Pons (tissue), 1 donor: Measurements from ENCODE around the gene DGKK.
"Not testable (repeated sequence)": the region's sequence is repeated elsewhere in the genome, so short reads cannot be mapped to it uniquely, and the experiment has no call there.

Source experiments
- DNase-seq: peaks from one replicate; pipeline ENCODE4 v3.0.0-alpha.2; 2016; ENCODE audit warnings: low spot score

The DGKK gene

GRCh38 chrX:50428174-50428573 is 42.5 kb downstream of the DGKK start:
- DNase-seq, result no peak

GRCh38 chrX:50407976-50408375 is 62.6 kb downstream of the DGKK start:
- no peak for DNase-seq

GRCh38 chrX:50403903-50404302 is 66.7 kb downstream of the DGKK start:
- no peak for DNase-seq

- no peak for DNase-seq
These were observed 67.7 kb downstream of the DGKK start for GRCh38 chrX:50402886-50403285.

- DNase-seq, result no peak
These were observed 76.7 kb downstream of the DGKK start for GRCh38 chrX:50393902-50394301.

GRCh38 chrX:50386520-50386919 is 84.1 kb downstream of the DGKK start:
- DNase-seq, result no peak

GRCh38 chrX:50381729-50382415 is 88.8 kb downstream of the DGKK start:
- no peak for DNase-seq

GRCh38 chrX:50375481-50376267 is 95.0 kb downstream of the DGKK start:
- DNase-seq, result no peak

- DNase-seq, result no peak
These were observed 97.7 kb downstream of the DGKK start for GRCh38 chrX:50372966-50373365.

GRCh38 chrX:50343917-50344316 is 126.7 kb downstream of the DGKK start:
- DNase-seq, result no peak

GRCh38 chrX:50333308-50333707 is 137.3 kb downstream of the DGKK start:
- no peak for DNase-seq

- not testable (repeated sequence) for DNase-seq
These were observed 138.0 kb downstream of the DGKK start for GRCh38 chrX:50332668-50333067.

- no peak for DNase-seq
These were observed 143.4 kb downstream of the DGKK start for GRCh38 chrX:50327235-50327634.
